GM12878 (cell line): Measurements from ENCODE around the gene NIPSNAP3A.

ENCODE experiments used
- CREB1 ChIP-seq: IDR thresholded peaks from 2 replicates; pipeline ENCODE4 v1.6.1; 2012; ENCODE audit warnings: low read depth, mild to moderate bottlenecking, inconsistent platforms
- POLR2A ChIP-seq: IDR thresholded peaks from 2 replicates; pipeline ENCODE4 v1.6.1; 2011; ENCODE audit warnings: low read depth, mild to moderate bottlenecking, low read length
- TCF12 ChIP-seq: IDR thresholded peaks from 2 replicates; pipeline ENCODE4 v1.6.1; 2011; ENCODE audit warnings: low read depth, mild to moderate bottlenecking, low read length

GRCh38 chr9:104779946-104780535 is 32.6 kb downstream of the NIPSNAP3A start:
- TF ChIP-seq CREB1: no peak
- TF ChIP-seq POLR2A: no peak
- no peak for TF ChIP-seq TCF12
